PFSK-1 (cell line): ENCODE measurements around the gene SLC6A8.

Experiments used
- FOXP2 ChIP-seq: optimal IDR thresholded peaks from 2 replicates; pipeline ENCODE3; 2011; ENCODE audit warnings: borderline replicate concordance, control low read depth, inconsistent platforms; ENCODE audit not compliant: insufficient read depth; ENCODE audit errors: extremely low read length, extremely low read depth
- POLR2AphosphoS5 ChIP-seq: IDR thresholded peaks from 2 replicates; pipeline ENCODE4 v1.6.1; 2012; ENCODE audit warnings: low read depth, mild to moderate bottlenecking, control low read depth, low read length, moderate library complexity
- SIN3A ChIP-seq: IDR thresholded peaks from 2 replicates; pipeline ENCODE4 v1.6.1; 2012; ENCODE audit warnings: mild to moderate bottlenecking, low read length, moderate library complexity, borderline replicate concordance; ENCODE audit not compliant: insufficient read depth
- TAF1 ChIP-seq: IDR thresholded peaks from 2 replicates; pipeline ENCODE4 v1.6.1; 2012; ENCODE audit warnings: low read length, control low read depth, borderline replicate concordance; ENCODE audit not compliant: insufficient read depth
- TF ChIP-seq, protein P1 (sequence below), 2 experiments: IDR thresholded peaks; 2 replicates each; pipeline versions ENCODE4 v1.6.1 to v1.8.0; 2011 to 2012; ENCODE audit warnings: low read depth in 2 of 2, low read length in 2 of 2, control low read depth in 1 of 2, inconsistent platforms in 1 of 2, mild to moderate bottlenecking in 1 of 2, moderate library complexity in 1 of 2; ENCODE audit not compliant: insufficient read depth in 1 of 2

The SLC6A8 gene

GRCh38 chrX:153657161-153657560 lies 30.6 kb upstream of the SLC6A8 start:
- TF ChIP-seq FOXP2 (no peak), TAF1 (no peak), SIN3A (no peak)
- TF ChIP-seq, protein P1, sequence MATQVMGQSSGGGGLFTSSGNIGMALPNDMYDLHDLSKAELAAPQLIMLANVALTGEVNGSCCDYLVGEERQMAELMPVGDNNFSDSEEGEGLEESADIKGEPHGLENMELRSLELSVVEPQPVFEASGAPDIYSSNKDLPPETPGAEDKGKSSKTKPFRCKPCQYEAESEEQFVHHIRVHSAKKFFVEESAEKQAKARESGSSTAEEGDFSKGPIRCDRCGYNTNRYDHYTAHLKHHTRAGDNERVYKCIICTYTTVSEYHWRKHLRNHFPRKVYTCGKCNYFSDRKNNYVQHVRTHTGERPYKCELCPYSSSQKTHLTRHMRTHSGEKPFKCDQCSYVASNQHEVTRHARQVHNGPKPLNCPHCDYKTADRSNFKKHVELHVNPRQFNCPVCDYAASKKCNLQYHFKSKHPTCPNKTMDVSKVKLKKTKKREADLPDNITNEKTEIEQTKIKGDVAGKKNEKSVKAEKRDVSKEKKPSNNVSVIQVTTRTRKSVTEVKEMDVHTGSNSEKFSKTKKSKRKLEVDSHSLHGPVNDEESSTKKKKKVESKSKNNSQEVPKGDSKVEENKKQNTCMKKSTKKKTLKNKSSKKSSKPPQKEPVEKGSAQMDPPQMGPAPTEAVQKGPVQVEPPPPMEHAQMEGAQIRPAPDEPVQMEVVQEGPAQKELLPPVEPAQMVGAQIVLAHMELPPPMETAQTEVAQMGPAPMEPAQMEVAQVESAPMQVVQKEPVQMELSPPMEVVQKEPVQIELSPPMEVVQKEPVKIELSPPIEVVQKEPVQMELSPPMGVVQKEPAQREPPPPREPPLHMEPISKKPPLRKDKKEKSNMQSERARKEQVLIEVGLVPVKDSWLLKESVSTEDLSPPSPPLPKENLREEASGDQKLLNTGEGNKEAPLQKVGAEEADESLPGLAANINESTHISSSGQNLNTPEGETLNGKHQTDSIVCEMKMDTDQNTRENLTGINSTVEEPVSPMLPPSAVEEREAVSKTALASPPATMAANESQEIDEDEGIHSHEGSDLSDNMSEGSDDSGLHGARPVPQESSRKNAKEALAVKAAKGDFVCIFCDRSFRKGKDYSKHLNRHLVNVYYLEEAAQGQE (IDR thresholded peaks at IDR 0.05; ENCODE audit: insufficient read depth in 1 of 2, low read depth in 2 of 2, low read length in 2 of 2), result no peak

GRCh38 chrX:153659268-153659667 lies 28.5 kb upstream of the SLC6A8 start:
- TF ChIP-seq POLR2AphosphoS5, result no peak
- TF ChIP-seq, protein P1 (IDR thresholded peaks at IDR 0.05; ENCODE audit: insufficient read depth in 1 of 2, low read depth in 2 of 2, low read length in 2 of 2), result no peak
- TF ChIP-seq SIN3A, result no peak
- no peak for TF ChIP-seq TAF1
- no peak for TF ChIP-seq FOXP2

DNA sequence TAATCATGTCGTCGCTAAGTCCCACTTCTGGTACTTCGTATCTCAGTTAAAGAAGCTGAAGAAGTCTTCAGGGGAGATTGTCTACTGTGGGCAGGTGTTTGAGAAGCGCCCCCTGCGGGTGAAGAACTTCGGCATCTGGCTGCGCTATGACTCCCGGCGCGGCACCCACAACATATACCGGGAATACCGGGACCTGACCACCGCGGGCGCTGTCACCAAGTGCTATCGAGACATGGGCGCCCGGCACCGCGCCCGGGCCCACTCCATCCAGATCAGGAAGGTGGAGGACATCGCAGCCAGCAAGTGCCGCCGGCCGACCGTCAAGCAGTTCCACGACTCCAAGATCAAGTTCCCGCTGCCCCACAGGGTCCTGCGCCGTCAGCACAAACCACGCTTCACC lies 25.5 kb upstream of the SLC6A8 start:
- no peak for TF ChIP-seq POLR2AphosphoS5
- TF ChIP-seq SIN3A, result no peak
- no peak for TF ChIP-seq TAF1
- TF ChIP-seq FOXP2, result no peak
- TF ChIP-seq, protein P1 (IDR thresholded peaks at IDR 0.05; ENCODE audit: insufficient read depth in 1 of 2, low read depth in 2 of 2, low read length in 2 of 2), result no peak

DNA sequence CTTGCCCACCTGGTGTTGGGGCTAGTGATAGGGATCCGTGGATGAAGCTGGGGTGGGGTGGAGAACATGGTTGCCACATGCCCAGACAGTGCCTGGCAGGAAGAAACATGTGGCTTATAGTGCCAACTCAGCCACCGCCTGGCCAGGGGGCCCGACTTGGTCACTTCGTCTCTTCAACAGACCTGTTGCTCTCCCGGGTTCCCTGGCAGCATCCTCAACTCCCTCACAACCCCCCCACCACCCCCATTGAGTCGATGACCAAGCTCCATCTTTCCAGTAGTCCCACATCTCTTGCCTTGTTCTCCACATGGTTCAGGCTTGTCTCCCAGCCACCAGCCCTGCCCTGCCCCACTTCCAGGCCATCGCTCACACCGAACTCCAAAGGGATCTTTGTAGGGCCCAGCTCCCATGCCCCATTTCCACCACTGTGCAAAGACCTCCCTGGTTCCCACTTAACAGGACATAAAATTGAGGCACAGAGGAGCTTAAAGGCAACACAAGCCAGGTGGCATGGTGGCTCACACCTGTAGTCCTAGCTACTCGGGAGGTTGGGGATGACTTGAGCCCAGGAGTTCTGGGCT lies 21.9 kb upstream of the SLC6A8 start:
- TF ChIP-seq TAF1 (no peak), SIN3A (no peak), FOXP2 (no peak), POLR2AphosphoS5 (no peak)
- TF ChIP-seq, protein P1 (IDR thresholded peaks at IDR 0.05; ENCODE audit: insufficient read depth in 1 of 2, low read depth in 2 of 2, low read length in 2 of 2), result no peak
